Adrenal gland (tissue), 5 donors: ENCODE results near the gene LYPD6.

Experiments
- CTCF ChIP-seq, 6 experiments: fragments of 450-650 bp in 4 of 6; fragments of 200-600 bp in 2 of 6; sonication (generic) in 1 of 6; IDR thresholded peaks; 1 replicate in 5 of 6; 2 replicates in 1 of 6; pipeline versions ENCODE4 v1.5.1 to v1.8.0; 2016 to 2021; ENCODE audit warnings: antibody characterized with exemption in 6 of 6, mild to moderate bottlenecking in 2 of 6, moderate library complexity in 1 of 6
- POLR2A ChIP-seq, 2 donors: fragments of 450-650 bp; IDR thresholded peaks; one replicate each; pipeline ENCODE4 v1.6.1; 2017; ENCODE audit warnings: antibody characterized with exemption in 2 of 2, mild to moderate bottlenecking in 2 of 2, moderate library complexity in 1 of 2
- donor health status: DM: no; HTN: no; CAD: no.

DNA sequence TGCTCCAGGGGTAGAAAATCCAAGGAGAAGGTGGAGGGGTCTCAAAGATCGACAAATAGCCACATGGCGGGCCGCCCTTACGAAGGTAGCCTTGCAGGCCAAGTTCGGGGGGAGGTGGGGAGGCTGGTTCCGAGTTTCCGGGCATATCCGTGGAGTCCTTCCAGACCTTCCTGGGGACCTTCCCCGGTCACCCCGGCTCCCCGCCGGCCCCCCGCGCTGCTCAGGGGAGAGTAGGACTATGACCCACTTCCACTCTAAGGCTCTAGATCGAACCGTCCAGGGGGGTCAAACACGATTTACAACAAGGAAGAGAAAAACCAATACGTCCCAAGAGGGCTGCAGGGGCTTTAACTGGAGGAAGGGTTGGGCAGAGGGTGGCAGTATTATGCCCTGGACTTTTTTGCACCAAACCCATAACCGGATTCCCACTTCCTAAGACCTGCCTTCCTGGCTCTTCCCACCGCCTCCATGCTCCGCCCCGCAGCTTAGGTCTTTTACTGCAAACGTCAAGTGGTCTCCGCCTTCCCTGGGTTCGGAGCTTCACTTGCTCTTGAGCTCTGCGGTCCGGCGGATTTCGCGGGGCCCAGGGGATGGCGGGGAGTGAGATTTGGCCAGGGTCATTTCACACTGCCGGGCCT is 779 bp upstream of the LYPD6 start:
- no peak for TF ChIP-seq CTCF (IDR thresholded peaks at IDR 0.05)
- TF ChIP-seq POLR2A (IDR thresholded peaks at IDR 0.05): no peak
